Neural cell (in vitro differentiated cells): ENCODE measurements around the gene SRP9. TPM values are rescaled to one million over a fixed set of nuclear protein-coding genes. Genes with fewer than 3 reads are reported as not detected.

Experiments
- H2AFZ ChIP-seq: fragments of 200-600, 300-800 bp; sonication (generic), shearing (Covaris generic); 2 replicates; pipeline ENCODE4 v1.6.0; 2014; ENCODE audit warnings: low read depth, mild to moderate bottlenecking, antibody characterized with exemption, low read length, moderate library complexity
- H3F3A ChIP-seq: fragments of 200-600 bp; shearing (Covaris generic); 2 replicates; pipeline ENCODE4 v1.6.1; 2016; ENCODE audit warnings: mild to moderate bottlenecking, moderate library complexity, mixed read lengths, antibody characterized with exemption, low read length; ENCODE audit not compliant: insufficient read depth, poor library complexity, severe bottlenecking
- H3K27ac ChIP-seq: fragments of 200-600, 300-800 bp; sonication (generic), shearing (Covaris generic); 2 replicates; pipeline ENCODE4 v1.5.1; 2014; ENCODE audit warnings: mild to moderate bottlenecking, low read length, moderate library complexity
- H3K27me3 ChIP-seq: fragments of 300-800, 200-600 bp; sonication (generic), shearing (Covaris generic); 2 replicates; pipeline ENCODE4 v1.6.0; 2014; ENCODE audit warnings: mild to moderate bottlenecking, low read depth, low read length, moderate library complexity; ENCODE audit not compliant: insufficient read depth
- H3K36me3 ChIP-seq: fragments of 300-800, 200-600 bp; sonication (generic), shearing (Covaris generic); 2 replicates; pipeline ENCODE4 v1.5.1; 2014; ENCODE audit warnings: mild to moderate bottlenecking, antibody characterized with exemption, low read length, moderate library complexity; ENCODE audit not compliant: insufficient read depth
- H3K4me2 ChIP-seq: fragments of 300-800, 200-600 bp; sonication (generic), shearing (Covaris generic); 2 replicates; pipeline ENCODE4 v1.6.0; 2014; ENCODE audit warnings: mild to moderate bottlenecking, low read length
- H3K4me3 ChIP-seq: fragments of 300-800, 200-600 bp; sonication (generic), shearing (Covaris generic); 2 replicates; pipeline ENCODE4 v1.5.1; 2014; ENCODE audit warnings: mild to moderate bottlenecking, low read length, moderate library complexity
- H3K79me2 ChIP-seq: fragments of 200-600 bp; shearing (Covaris generic); replicated peaks from 2 replicates; pipeline ENCODE4 v1.6.0; 2014; ENCODE audit warnings: mild to moderate bottlenecking, low read length, moderate library complexity; ENCODE audit not compliant: insufficient read depth
- H3K9ac ChIP-seq: fragments of 300-800, 200-600 bp; sonication (generic), shearing (Covaris generic); 2 replicates; pipeline ENCODE4 v1.6.1; 2016; ENCODE audit warnings: mild to moderate bottlenecking, low read length, mixed read lengths
- H3K9me2 ChIP-seq: fragments of 200-600 bp; shearing (Covaris generic); 2 replicates; pipeline ENCODE4 v1.6.1; 2016; ENCODE audit warnings: mild to moderate bottlenecking, low read length, mixed read lengths; ENCODE audit not compliant: insufficient read depth
- H3K9me3 ChIP-seq: fragments of 200-600, 300-800 bp; sonication (generic), shearing (Covaris generic); 2 replicates; pipeline ENCODE4 v1.6.1; 2016; ENCODE audit warnings: mild to moderate bottlenecking, mixed run types, low read length, moderate library complexity, mixed read lengths
- H4K20me1 ChIP-seq: fragments of 200-600 bp; shearing (Covaris generic); 2 replicates; pipeline ENCODE4 v1.6.1; 2016; ENCODE audit warnings: mild to moderate bottlenecking, mixed run types; ENCODE audit not compliant: insufficient read depth
- CTCF ChIP-seq: fragments of 450-650 bp; IDR thresholded peaks from 2 replicates; pipeline ENCODE4 v1.5.1; 2014; ENCODE audit warnings: antibody characterized with exemption, mild to moderate bottlenecking, moderate library complexity; ENCODE audit not compliant: poor library complexity, severe bottlenecking
- EP300 ChIP-seq: fragments of 450-650 bp; conservative IDR thresholded peaks from 2 replicates; pipeline ENCODE4 v1.6.1; 2014; ENCODE audit warnings: antibody characterized with exemption, mild to moderate bottlenecking, moderate library complexity; ENCODE audit not compliant: poor library complexity, severe bottlenecking
- EZH2 ChIP-seq: fragments of 200-600, 300-800 bp; shearing (Covaris generic), sonication (generic); IDR thresholded peaks from 2 replicates; pipeline ENCODE4 v1.6.1; 2014; ENCODE audit warnings: antibody characterized with exemption, low read length, borderline replicate concordance, mild to moderate bottlenecking; ENCODE audit not compliant: insufficient read depth, poor library complexity, severe bottlenecking
- MXI1 ChIP-seq: fragments of 450-650 bp; conservative IDR thresholded peaks from 2 replicates; pipeline ENCODE4 v1.6.1; 2014; ENCODE audit warnings: antibody characterized with exemption, mild to moderate bottlenecking; ENCODE audit not compliant: poor library complexity, severe bottlenecking
- POLR2AphosphoS5 ChIP-seq: IDR thresholded peaks from 2 replicates; pipeline ENCODE4 v1.6.1; 2012
- RAD21 ChIP-seq: fragments of 450-650 bp; conservative IDR thresholded peaks from 2 replicates; pipeline ENCODE4 v1.6.1; 2014; ENCODE audit warnings: antibody characterized with exemption, mild to moderate bottlenecking, moderate library complexity
- REST ChIP-seq: IDR thresholded peaks from 2 replicates; pipeline ENCODE4 v1.6.1; 2012; ENCODE audit warnings: borderline replicate concordance
- SMC3 ChIP-seq: fragments of 450-650 bp; conservative IDR thresholded peaks from 2 replicates; pipeline ENCODE4 v1.6.1; 2014; ENCODE audit warnings: antibody characterized with exemption, mild to moderate bottlenecking, moderate library complexity; ENCODE audit not compliant: poor library complexity
- TAF1 ChIP-seq: IDR thresholded peaks from 2 replicates; pipeline ENCODE4 v1.6.1; 2012; ENCODE audit warnings: low read depth
- polyA plus RNA-seq: library from polyadenylated mRNA; depleted of rRNA; stranded (reverse); fragments of >200 nt; gene quantifications from 2 replicates; pipeline ENCODE4 v1.2.3, GENCODE V29; 2014

SRP9 gene
- polyA plus RNA-seq, 1 donor from 2014 or later: 1,838 TPM

GRCh38 chr1:225748529-225748928 is 29.1 kb upstream of the SRP9 start:
- no peak overlapping the region for H3K4me2 ChIP-seq
- H3K27me3 ChIP-seq: no peaks in the 10 kb centered on the region
- TF ChIP-seq MXI1 (no peak), SMC3 (no peak), EP300 (no peak), REST (no peak), TAF1 (no peak), POLR2AphosphoS5 (no peak), EZH2 (no peak), CTCF (no peak), RAD21 (no peak)
- H4K20me1 ChIP-seq: no peaks in the 10 kb centered on the region
- no peak overlapping the region for H3K9ac ChIP-seq
- H3F3A ChIP-seq: no peaks in the 10 kb centered on the region
- no peaks in the 10 kb centered on the region for H3K9me2 ChIP-seq
- no peaks in the 10 kb centered on the region for H3K36me3 ChIP-seq
- no peaks in the 10 kb centered on the region for H3K79me2 ChIP-seq
- H3K4me3 ChIP-seq: no peak overlapping the region
- no peak overlapping the region for H2AFZ ChIP-seq
- H3K9me3 ChIP-seq: no peaks in the 10 kb centered on the region
- no peak overlapping the region for H3K27ac ChIP-seq

GRCh38 chr1:225749706-225750105 is 27.9 kb upstream of the SRP9 start:
- H3K9ac ChIP-seq: no peak overlapping the region
- no peaks in the 10 kb centered on the region for H3K9me3 ChIP-seq
- no peak overlapping the region for H3K4me2 ChIP-seq
- no peaks in the 10 kb centered on the region for H3K79me2 ChIP-seq
- no peak overlapping the region for H3K4me3 ChIP-seq
- no peaks in the 10 kb centered on the region for H3F3A ChIP-seq
- H3K27ac ChIP-seq: no peak overlapping the region
- TF ChIP-seq EZH2: no peak
- TF ChIP-seq EP300: no peak
- TF ChIP-seq TAF1: no peak
- TF ChIP-seq RAD21: no peak
- no peak for TF ChIP-seq MXI1
- no peak for TF ChIP-seq REST
- no peaks in the 10 kb centered on the region for H3K27me3 ChIP-seq
- no peaks in the 10 kb centered on the region for H4K20me1 ChIP-seq
- H2AFZ ChIP-seq: no peak overlapping the region
- no peaks in the 10 kb centered on the region for H3K36me3 ChIP-seq
- no peaks in the 10 kb centered on the region for H3K9me2 ChIP-seq
